K562 (cell line): ENCODE data around the gene ROBO1.

Source experiments
- AFF4 ChIP-seq: sonication (generic); formaldehyde crosslinking; IDR thresholded peaks from 2 replicates; pipeline ENCODE4 v1.8.0; 2023; ENCODE audit warnings: mild to moderate bottlenecking, missing genetic modification reagents
- CHD1 ChIP-seq: fragments of 200-600 bp; sonication (generic); IDR thresholded peaks from one replicate; pipeline ENCODE4 v1.6.1; 2012; ENCODE audit warnings: mild to moderate bottlenecking, moderate library complexity, low read length, inconsistent platforms
- CTBP1 ChIP-seq: fragments of 450-650 bp; IDR thresholded peaks from 2 replicates; pipeline ENCODE4 v1.6.1; 2016; ENCODE audit warnings: borderline replicate concordance
- CTCF ChIP-seq, 3 experiments: IDR thresholded peaks in 2 of 3; conservative IDR thresholded peaks in 1 of 3; 2 replicates each; pipeline ENCODE4 v1.5.1; 2011 to 2012; ENCODE audit warnings: low read length in 3 of 3, mild to moderate bottlenecking in 3 of 3, control low read depth in 2 of 3, improper control_type of control experiment in 1 of 3, inconsistent platforms in 1 of 3, low read depth in 1 of 3, mixed read lengths in 1 of 3, moderate library complexity in 1 of 3; ENCODE audit not compliant: insufficient read depth in 2 of 3
- EP300 ChIP-seq: IDR thresholded peaks from 2 replicates; pipeline ENCODE4 v1.6.1; 2012; ENCODE audit warnings: low read length, improper control_type of control experiment
- EZH2 ChIP-seq: IDR thresholded peaks from 2 replicates; pipeline ENCODE4 v1.6.1; 2012; ENCODE audit warnings: low read depth, mild to moderate bottlenecking, inconsistent platforms, low read length, borderline replicate concordance
- HNRNPK ChIP-seq: fragments of 200-400 bp; formaldehyde crosslinking; IDR thresholded peaks from one replicate; pipeline ENCODE4 v1.6.1; 2018; ENCODE audit warnings: mild to moderate bottlenecking, low read depth, low read length; ENCODE audit not compliant: poor library complexity, severe bottlenecking
- PHB2 ChIP-seq: fragments of 450-650 bp; IDR thresholded peaks from 2 replicates; pipeline ENCODE4 v1.6.1; 2017; ENCODE audit warnings: low read depth
- PML ChIP-seq: IDR thresholded peaks from 2 replicates; pipeline ENCODE4 v1.6.1; 2012; ENCODE audit warnings: low read length, inconsistent platforms
- RAD21 ChIP-seq, 2 experiments: fragments of 250-450 bp in 1 of 2; fragments of 450-650 bp in 1 of 2; sonication (Bioruptor Pico) in 1 of 2; formaldehyde crosslinking in 1 of 2; IDR thresholded peaks in 1 of 2; conservative IDR thresholded peaks in 1 of 2; 2 replicates each; pipeline versions ENCODE4 v1.4.0 to v1.8.0; 2020 to 2022; ENCODE audit warnings: mild to moderate bottlenecking in 2 of 2, moderate library complexity in 1 of 2

GRCh38 chr3:79005084-79005483 is 762.7 kb downstream of the ROBO1 start:
- no peak for TF ChIP-seq RAD21 (CRISPR knock-in tag; conservative IDR thresholded peaks at IDR 0.05 in 1 of 2, IDR thresholded peaks at IDR 0.05 in 1 of 2)
- no peak for TF ChIP-seq CHD1
- TF ChIP-seq EZH2, result no peak
- TF ChIP-seq PHB2, result no peak
- TF ChIP-seq PML, result no peak
- TF ChIP-seq EP300, result no peak
- TF ChIP-seq CTCF (IDR thresholded peaks at IDR 0.05 in 2 of 3, conservative IDR thresholded peaks at IDR 0.05 in 1 of 3; ENCODE audit: insufficient read depth in 2 of 3, low read depth in 1 of 3, low read length in 3 of 3), result no peak
- no peak for TF ChIP-seq HNRNPK
- no peak for TF ChIP-seq AFF4 (CRISPR knock-in tag)
- TF ChIP-seq CTBP1, result no peak
